Limb (tissue), 2 donors: Measurements from ENCODE around the gene CFHR5.
"Not testable (repeated sequence)": the region's sequence is repeated elsewhere in the genome, so short reads cannot be mapped to it uniquely, and the experiment has no call there.

Experiments
- DNase-seq, 2 donors: peaks; one replicate each; pipeline ENCODE4 v3.0.0-alpha.2; 2016; ENCODE audit errors: extremely low spot score in 2 of 2

Gene CFHR5

GRCh38 chr1:197017558-197018146 is 40.3 kb downstream of the CFHR5 start:
- no peak for DNase-seq

- DNase-seq, result no peak
These were observed 44.4 kb downstream of the CFHR5 start for GRCh38 chr1:197021716-197022115.

- no peak for DNase-seq
These were observed 47.1 kb downstream of the CFHR5 start for GRCh38 chr1:197024460-197024859.

- no peak for DNase-seq
These were observed 50.0 kb downstream of the CFHR5 start for GRCh38 chr1:197027359-197027758.

- DNase-seq, result no peak
These were observed 52.4 kb downstream of the CFHR5 start for GRCh38 chr1:197029749-197030148.

GRCh38 chr1:197034631-197035339 is 57.4 kb downstream of the CFHR5 start:
- DNase-seq, result not testable (repeated sequence)

GRCh38 chr1:197036861-197037260 is 59.5 kb downstream of the CFHR5 start:
- DNase-seq, result no peak

GRCh38 chr1:197041486-197042353 is 64.4 kb downstream of the CFHR5 start:
- DNase-seq, result no peak

GRCh38 chr1:197042676-197043341 is 65.5 kb downstream of the CFHR5 start:
- no peak for DNase-seq

- DNase-seq, result no peak
These were observed 71.7 kb downstream of the CFHR5 start for GRCh38 chr1:197049100-197049499.
